ENCODE results near the gene GRAP2.

GRAP2 gene

DNA sequence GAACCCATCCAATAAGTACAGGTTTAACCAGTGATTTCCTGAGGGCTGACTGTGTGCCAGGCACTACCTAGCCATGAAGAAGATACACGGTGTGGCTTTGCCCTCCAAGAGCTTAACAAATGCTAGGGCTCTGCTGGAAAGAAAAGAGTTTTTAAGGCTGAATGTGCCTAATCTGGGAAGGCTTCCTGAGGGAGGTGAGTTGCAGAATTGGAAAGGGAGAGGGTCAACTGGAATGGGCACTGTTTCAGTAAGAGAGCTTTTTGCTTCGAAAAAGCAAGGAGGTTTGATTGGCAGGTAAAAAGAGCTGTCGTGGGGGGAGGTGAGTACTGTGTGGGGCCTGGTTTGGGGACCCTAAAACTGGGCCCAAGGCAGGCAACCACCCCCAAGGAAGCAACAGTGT lies 96.5 kb downstream of the GRAP2 start:
- no peak for DNase-seq

DNA sequence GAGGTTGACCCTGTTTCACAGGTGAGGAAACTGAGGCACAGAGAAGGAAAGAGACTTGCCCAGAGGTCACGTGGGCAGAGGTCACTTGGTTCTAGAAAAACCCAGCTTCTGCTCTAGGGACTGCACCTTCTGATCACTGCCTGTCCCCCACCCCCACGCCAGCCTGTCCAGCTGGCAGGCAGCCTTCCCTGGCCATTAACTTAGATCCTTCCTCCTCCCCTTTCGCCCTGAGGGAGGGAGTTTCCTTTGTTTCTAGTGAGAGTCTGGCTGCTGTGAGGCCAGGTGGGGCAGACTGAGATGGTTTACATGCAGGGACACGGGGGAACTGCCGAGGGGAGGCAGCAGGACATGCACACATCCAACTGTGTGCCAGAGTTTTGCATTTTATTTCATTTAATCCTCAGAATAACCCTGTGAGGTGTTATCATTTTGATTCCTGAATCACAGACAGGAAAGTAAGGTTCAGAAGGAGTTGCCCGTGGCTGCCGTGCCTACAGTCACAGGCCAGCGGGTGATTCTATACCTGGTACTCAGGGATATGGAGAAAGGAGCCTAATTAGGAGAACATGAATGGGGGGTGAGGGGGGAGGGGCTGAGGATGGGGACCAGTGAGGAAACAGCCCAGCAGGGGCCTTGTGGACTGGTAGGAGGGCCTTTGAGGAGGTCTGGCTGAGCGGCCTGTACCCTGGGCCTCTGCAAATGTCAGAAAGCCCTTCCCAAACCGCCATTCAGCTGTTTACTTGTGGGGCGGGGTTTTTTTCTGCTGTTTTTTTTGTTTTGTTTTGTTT lies 97.2 kb downstream of the GRAP2 start:
- no peak for DNase-seq

DNA sequence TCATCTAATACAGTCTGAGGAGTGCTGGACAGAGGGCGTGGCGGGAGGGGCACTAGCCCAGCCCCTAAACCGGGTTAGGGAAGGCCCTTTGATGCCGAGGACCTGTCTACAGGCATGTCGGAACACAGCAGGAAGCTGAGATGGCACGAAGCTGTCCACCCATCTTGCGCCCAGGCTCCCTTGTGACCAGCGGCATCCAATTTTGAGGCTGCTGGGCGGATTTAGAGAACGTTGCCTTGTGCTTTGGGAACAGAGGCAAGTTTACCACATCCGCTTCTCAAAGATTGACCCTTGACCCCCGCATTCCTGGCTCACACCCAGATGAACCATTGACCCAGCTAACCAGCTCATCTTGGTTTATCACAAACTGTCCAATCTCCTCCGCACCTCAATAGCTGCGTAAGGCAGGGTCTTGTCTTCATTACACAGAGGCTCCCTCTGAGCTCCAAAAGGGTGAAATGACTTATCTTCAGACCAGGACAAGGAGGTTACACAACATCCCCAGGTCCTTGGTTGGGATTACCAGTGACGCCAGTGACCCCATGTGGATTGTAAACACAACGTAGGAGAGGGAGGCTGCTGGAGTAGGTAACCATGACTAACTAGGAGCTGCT lies 98.4 kb downstream of the GRAP2 start:
- DNase-seq: no peak

DNA sequence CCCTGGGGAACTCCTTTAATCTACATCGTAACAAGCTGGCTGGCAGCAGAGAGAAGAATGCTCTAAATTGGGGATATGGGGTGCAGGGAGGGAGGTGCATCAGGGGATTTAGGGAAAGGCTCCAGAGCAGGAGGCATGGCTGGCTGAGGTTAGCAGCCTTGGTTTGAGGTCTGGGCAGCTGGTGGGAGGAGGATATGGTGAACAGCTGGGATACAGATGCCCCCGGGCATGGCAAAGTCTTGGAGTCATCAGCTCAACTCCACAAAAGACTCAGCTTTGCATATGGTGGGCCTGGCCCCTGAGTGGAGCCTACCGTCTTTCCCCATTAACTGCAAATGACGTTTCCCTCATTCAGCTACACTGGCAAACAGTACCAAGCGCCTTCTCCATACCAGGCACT lies 99.3 kb downstream of the GRAP2 start:
- DNase-seq: no peak

DNA sequence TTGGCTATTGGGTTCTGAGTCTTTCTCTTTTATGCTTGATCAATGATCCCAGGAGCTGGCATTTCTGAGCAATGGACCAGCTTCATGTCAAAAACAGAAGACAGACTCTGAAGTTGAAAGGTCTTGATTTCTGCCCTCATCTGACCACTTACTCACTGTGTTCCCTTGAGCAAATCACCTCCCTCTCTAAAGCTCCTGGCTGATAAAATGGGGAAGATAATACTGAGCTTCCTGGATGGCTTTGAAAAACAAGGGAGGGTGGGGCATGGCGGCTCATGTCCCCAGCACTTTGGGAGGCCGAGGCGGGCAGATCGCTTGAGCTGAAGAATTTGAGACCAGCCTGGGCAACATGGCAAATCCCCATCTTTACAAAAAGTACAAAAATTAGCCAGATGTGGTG lies 100.2 kb downstream of the GRAP2 start:
- DNase-seq: no peak

DNA sequence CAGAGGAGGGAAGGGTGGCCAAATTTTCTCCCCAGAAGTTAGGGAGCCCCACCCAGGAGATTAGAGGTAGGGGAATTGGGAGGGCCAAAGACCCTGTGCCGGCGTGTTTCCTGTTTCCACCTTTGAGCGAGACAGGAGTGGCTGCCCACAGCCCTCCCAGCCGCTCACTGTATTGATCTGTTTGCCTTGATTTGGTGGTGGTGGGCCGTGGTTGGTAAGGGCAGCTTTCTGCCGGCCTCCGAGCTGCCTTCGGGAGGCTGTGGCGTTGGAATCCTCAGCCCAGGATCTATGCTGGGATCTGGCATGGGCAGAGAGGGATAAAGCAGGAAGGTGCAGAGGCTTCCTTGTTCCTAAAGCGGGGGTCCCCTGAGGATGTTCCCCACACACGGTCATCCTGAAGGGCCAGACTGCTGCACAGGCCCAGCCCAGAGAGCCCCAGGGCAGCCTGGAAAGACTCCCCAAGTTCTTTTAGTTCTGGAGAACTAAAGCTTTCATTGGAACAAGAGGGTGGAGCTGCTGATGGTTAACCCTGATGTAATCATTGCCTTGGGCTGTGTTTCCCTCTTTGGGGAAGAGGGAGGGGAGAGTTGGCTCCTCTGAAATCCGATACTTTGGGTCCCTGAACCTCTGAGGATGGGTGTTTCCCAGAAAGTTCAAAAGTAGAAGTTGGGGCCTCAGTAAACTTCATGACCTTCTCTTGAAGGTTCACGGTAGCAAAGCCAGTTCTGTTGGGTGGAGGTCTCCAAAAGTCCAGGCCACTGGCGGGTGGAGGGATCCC lies 101.1 kb downstream of the GRAP2 start:
- DNase-seq: no peak

DNA sequence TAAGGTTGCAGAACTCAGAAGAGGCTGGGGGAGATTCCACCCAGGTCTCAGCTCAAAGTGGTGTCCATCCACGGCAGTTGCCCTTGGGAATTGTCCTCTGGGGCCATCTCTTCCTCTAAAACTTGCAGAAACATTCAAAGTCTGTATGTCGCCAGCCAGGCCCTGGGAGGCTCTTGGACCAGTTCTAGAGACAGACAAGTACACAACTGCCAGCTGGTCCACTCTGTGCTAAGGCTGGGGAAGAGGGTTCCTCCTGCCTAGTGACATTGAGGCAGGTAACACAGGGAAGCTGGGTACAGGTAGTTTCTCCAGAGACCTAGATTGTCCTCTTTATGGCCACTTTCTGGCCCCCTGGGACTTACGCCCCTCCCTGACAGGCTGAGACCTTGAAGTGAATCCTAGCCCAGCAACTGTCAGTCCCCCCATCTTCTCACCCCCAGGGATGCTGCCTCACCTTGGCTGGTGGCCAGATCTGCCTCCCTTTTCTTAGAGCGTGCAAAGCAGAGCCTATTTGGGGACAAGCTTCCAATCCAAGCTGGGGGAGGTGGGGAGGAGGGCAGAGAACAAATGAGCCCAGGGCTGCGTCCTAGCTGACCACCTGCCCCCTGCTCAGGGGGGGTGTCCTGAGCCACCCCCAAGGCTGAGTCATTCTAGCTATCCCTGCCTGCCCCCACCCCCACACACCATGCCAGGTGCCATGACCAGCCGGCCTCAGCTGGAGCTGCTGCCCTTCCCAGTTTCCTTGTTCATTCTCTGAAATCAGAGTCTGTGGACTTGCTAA lies 102.2 kb downstream of the GRAP2 start:
- DNase-seq: no peak

DNA sequence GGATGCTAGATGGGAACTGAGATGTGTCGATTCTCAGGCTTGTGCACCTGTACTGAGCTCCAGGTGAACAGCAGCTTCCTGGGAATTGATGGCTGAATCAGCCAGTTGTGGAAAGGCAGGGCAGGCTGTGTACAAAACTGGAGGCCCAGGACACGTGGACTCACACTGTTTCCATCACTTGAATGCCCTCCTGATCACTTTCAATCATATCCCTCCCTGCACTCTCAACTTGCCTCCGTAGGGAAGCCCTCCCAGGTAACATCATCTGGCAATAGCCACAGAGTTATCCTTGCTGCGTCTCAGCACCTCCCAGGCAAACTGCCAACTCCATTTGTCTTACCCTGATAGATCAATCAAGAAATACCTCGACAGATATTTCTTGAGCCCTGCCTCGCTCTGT lies 104.0 kb downstream of the GRAP2 start:
- no peak for DNase-seq

DNA sequence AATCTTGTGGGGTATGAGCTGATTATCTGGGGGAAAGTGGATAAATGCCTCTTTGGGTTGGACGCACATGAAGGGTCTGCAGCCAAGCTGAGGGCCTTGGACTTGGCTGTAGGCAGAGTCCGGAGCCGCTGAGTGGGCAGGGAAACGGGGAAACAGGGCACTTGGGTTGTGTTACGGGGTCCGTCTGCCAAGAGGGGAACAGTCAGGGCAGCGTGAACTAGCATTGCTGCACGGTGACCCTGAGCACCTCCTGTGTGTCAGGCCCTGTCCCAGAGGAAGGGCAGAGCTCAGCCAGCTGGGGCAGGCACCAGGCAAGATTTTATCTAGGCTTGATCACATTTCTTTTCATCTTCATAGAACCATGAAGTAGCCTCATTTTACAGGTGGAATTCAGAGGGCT lies 105.8 kb downstream of the GRAP2 start:
- no peak for DNase-seq

DNA sequence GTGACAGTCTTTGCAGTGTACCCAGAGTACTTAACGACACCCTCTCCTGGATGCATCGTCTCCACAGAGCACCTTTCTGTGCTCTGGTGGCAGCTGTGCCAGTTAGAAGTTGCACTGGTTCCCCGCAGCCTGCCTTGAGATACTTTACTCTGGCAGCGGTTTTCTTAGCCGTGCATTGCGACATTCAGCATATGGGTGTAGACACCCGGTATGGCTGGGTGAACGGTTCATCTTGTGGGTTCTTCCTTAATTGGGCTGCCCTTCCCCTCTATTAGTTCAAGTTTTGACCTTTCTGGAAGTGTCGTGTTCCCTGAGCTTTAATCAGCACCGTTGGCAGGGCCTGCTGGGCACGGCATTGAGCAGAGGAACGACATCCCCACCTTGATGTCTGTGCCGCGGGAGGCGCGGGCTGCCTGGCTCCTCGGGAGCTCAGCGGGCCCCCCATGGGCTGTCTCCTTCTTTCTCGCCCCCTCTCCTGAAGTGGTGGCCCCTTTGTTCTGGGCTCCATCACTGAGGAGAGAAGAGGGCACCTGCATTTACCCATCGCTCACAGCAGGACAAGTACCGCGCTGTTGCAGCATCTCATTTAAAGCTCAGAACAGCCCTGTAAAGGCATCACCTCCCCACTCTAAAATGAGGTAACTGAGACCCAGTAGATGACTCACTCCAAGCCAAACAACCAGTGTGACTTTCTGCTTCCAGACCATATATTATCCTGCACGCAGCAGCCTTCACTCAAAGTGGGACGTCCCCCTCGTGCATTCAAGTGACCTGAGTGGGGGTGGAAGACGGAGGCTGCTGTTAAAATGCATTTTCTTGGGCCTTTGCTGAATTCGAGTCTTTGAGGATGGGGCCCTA lies 107.2 kb downstream of the GRAP2 start:
- no peak for DNase-seq

DNA sequence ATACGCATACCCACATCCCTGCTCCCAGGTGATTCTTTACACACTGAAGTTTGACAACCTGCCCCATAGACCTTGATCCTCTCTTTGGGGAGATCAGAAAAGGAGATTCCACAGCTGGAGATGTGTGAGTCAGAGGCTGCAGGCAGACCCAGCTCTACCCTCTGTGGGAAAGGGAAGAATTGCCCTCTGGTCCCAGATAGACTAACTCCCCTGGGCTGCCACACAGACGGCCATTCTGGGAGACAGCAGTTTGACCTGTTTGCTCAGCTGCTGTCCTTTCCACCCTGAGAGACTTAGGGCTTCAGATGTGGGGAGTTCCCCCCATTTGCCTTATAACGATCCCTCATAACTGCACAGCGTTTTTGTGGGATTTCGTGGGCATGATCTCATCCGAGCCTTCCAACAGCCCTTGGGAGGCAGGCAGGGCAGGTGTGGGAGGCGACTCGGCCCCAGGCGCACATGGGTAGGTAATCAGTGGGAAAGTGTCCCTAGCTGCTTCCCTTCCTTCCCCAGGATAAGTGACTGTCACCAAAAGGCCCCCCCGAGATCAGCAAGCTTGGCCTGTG lies 107.9 kb downstream of the GRAP2 start:
- DNase-seq: no peak

DNA sequence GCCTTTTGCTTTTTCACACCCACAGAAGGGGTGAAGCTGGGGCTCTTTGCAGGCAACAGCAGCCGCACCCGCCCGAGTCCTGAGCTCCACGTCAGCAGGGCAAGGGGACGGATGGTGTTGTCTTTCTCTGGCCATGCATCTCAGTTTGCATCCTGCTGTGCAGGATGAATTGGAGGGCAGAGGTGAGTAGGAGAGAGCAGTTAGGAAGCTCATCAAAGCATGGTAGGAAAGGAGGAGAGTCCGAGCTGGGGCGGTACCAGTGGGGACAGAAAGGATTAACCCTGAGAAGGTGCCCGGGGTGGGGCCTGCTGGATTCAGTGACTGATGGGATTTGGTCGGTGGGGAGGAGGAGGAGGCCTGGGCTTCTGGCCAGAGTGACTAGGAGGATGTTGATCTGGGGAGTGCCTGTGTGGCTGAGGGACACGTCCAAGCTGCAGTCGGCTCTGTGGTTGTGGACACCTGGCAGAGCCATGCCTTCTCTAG lies 108.4 kb downstream of the GRAP2 start:
- DNase-seq: no peak

DNA sequence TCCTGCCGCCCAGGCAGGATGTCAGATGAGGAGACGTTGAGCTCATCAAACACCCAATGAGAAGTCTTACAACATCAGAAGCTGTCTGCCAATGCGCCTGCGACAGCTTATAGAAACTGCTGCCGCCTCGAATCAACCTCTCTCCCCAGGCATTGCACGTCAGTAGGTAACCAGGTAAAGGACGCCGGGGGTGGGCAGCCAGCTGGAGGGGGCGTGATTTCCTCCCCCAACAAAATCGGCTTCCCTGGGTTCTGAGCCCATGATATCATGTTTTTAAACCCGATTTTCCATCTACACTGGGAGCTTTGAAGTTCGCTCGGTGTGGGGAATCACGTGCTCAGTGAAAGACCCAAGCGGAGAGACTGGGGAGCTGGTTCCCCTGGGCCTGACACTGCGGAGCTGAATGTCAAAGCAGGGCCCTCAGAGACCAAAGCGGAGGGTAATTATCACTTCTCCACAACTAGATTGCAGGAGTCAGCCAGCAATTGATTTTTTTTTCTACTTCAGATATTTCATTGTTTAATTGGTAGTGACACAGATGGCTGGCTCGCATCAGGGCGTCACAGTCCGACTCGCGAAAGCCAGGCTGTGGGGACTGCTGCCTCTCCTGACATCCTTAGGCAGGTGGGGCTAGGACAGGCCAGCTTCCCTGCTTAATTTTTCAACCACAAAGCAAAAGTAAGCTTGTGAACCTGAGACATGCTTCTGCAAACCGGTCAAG lies 109.2 kb downstream of the GRAP2 start:
- DNase-seq: no peak

DNA sequence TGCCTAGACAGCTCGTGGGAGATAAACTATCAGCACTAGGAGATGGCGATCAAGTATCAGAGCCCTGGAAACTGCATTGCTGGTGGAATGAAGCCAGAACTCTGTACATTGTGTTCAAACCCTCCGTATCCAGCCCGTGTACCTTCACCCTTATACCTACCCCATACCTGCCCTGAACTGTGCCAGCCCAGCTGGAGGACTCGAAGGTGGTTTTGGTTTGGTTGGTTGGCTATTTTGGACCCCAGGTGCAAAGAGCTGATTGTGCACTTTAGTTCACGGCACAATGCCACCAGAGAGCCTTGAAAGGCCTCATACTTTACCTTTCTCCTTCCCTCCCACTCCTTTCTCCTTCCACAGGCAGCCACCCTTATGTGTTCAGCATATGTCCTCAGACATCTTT lies 109.9 kb downstream of the GRAP2 start:
- DNase-seq: no peak

DNA sequence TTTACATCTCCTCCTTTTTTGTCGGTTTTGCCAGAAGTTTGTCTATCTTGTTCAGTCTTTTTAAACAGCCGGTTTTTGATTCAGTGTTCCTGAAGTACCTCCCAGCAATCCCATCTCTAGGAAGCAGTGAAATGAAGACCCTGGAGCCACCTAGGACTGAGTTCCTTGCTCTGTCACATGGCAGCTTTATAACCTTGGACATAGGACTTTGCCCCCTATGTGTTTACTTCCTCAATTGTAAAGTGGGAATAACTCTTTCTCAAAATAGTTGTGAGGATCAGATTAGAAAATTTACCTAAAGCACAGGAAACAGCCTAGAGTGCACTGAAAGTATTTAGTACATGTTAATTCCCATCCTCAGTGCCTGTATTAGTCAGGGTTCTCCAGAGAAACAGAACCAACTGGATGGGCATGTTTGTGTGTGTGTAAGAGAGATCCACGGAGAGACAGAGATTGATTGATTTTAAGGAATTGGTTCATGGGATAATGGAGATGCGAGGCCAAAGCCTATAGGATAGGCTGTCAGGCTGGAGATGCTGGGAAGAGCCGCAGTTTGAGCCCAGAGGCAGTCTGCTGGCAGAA lies 113.9 kb downstream of the GRAP2 start:
- no peak for DNase-seq

DNA sequence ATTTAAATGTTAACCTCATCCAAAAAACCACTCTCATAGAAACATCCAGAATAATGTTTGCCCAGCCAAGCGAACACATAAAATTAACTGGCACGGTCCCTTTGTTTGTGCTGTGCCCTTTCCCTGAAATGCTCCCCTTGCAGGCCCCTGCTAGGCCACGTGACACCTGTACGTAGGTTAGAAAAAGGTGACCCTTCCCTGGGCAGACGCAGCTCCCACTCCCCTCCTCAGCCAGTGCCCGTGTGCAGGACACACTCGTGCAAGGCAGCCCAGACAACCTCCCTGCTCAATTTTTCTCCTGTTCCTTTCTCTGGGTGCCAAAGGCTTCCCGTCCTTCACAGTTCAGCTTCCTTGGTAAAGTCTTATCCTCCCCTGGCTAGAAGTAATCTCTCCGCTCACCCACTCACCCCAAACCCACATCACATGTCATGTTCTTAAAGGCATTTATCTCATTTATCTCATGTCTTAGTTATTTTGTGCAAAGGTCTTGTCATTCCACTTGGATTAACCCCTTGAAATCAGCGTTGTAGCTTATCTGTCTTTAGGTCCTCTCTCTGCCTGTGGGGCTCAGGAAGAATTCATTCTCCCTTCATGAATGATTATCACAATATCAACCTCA lies 114.6 kb downstream of the GRAP2 start:
- no peak for DNase-seq

DNA sequence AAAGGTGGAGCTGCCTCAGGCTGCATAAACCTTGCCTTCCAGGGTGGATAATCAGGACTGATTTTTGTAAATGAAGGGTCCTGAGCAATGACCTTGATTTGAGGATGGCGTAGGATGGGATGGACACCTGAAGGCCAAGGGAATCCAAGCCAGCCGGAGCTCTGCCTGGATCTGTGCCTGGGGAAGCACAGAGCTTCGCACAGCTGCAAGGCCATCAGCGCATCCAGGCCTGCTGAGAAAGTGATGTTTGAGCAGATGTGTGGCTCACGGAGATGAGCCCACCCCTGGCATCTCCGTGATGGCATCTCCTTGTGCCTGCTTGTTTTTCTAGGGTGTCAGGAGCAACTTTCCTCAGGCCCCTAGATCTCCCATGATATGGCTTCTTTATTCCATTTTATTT lies 117.2 kb downstream of the GRAP2 start:
- DNase-seq: no peak

DNA sequence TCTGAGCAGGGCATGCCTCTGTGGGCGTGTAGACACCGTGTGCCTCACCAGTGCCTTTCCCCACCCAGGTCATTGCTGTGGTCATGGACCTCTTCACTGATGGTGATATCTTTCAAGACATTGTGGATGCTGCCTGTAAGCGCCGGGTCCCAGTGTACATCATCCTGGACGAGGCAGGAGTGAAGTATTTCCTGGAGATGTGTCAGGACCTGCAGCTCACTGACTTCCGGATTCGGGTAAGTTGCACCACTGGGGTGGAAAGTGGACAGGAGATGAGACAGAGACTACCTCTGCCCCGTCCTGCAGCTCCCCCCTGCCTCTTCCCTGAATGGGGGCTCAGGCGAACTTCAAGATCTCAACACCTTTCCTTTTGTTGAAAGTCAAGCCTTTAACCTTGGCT lies 118.2 kb downstream of the GRAP2 start:
- DNase-seq: no peak

DNA sequence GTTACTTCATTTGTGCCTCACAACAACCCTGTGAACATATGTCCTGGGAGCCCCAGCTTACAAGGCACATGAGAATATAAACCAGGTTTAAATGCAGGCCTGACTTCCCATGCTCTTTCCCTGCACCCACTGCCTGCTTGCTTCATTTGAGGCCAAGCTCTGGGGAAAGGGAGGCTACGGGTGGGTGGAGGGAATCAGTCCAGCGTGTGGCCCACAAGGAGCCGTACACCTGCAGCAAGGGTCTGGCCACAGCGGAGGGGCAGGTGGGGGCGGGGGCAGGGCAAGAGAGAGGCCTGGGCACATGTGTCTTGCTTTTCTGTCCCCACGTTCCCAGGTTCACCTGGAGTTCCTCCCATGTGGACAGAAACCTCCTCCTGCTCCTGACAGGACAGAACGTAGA lies 120.1 kb downstream of the GRAP2 start:
- DNase-seq: no peak

DNA sequence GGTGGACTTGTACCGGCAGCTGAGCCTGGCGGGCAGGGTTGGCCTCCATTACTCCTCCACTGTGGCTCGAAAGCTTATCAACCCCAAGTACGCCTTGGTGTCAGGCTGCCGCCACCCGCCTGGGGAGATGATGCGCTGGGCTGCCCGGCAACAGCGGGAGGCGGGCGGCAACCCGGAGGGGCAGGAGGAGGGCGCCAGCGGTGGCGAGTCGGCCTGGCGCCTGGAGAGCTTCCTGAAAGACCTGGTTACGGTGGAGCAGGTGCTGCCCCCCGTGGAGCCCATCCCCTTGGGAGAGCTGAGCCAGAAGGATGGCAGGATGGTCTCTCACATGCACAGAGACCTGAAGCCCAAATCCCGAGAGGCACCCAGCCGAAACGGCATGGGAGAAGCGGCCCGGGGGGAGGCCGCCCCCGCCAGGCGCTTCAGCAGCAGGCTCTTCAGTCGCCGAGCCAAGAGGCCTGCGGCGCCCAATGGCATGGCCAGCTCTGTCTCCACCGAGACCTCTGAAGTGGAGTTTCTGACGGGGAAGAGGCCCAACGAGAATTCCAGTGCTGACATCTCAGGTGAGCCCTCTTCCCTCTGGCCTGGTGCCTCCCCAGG lies 120.6 kb downstream of the GRAP2 start:
- no peak for DNase-seq

Measured in activated naive CD4-positive, alpha-beta T cell treated with Interleukin-2 at 50 U/mL for 16 hours (primary cell).